ENCODE data around the gene NHLH1.

The NHLH1 gene

DNA sequence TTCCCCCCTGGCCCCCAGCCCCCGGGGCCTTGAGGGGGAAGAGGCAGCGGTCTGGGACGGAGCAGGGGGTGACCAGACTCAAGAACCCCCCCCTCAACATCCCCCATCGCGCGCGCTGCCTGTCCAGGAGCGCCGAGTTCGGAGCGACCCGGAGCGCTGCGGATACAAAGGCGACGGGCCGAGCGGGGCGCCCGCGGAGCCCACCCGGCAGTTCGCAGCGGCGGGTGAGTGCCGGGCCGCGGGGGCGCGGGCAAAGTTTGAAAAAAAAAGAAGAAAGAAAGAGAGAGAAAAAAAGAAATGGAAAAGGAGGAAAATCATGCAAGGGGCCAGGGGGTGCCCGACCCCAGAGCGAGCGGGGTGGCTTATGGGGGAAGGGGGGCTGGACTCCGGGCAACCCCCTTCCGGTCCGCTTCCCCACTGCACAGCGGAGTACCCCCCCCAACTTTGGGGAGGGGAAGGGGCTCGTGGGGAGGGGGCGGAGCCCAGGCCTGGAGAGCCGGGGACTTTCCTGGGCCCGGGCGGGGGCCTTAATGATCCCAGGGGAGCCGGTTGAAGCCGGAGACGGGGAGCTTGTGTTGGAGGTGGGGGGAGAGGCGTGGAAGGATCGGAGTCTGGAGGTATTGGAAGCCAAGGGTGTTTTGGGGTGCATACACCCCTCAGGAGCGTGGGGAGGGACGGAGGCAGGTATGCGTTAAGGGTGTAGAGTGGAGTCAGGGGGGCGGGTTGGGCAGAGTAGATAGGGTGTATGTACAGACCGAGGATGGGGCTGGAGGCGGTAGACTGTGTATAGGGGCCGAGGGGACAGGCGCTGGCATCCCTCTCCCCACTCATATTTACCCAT is 34.0 kb downstream of the NHLH1 start:
- DNase-seq (ENCODE audit: low read depth) = no peak
- H3K4me3 ChIP-seq (ENCODE audit: low read depth, low read length) = no peak overlapping the region
- TF ChIP-seq, protein P1, sequence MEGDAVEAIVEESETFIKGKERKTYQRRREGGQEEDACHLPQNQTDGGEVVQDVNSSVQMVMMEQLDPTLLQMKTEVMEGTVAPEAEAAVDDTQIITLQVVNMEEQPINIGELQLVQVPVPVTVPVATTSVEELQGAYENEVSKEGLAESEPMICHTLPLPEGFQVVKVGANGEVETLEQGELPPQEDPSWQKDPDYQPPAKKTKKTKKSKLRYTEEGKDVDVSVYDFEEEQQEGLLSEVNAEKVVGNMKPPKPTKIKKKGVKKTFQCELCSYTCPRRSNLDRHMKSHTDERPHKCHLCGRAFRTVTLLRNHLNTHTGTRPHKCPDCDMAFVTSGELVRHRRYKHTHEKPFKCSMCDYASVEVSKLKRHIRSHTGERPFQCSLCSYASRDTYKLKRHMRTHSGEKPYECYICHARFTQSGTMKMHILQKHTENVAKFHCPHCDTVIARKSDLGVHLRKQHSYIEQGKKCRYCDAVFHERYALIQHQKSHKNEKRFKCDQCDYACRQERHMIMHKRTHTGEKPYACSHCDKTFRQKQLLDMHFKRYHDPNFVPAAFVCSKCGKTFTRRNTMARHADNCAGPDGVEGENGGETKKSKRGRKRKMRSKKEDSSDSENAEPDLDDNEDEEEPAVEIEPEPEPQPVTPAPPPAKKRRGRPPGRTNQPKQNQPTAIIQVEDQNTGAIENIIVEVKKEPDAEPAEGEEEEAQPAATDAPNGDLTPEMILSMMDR (IDR thresholded peaks at IDR 0.05; ENCODE audit: low read depth, low read length) = no peak
- TF ChIP-seq, protein P2, sequence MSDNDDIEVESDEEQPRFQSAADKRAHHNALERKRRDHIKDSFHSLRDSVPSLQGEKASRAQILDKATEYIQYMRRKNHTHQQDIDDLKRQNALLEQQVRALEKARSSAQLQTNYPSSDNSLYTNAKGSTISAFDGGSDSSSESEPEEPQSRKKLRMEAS (IDR thresholded peaks at IDR 0.05; ENCODE audit: low read depth, low read length) = no peak
- TF ChIP-seq MYC (IDR thresholded peaks at IDR 0.05; ENCODE audit: low read depth, low read length) (no peak), POLR2A (IDR thresholded peaks at IDR 0.05; ENCODE audit: extremely low read depth, insufficient read length) (no peak)

DNA sequence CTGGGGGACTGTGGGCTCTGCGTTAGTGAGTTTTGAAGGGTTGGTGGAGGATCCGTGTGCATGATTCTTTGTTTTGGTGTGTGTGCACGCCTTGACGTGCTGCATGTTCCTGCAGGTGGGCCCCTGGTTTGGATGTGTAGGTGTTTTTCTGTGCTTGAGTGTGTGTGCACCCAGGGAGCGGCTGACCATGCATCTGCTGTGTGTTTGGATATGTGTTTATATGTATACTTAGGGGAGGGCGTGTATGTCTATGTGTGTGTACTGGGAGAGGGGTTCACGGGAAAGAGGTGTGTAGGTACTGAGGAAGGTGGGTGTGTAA is 34.6 kb downstream of the NHLH1 start:
- TF ChIP-seq MYC (IDR thresholded peaks at IDR 0.05; ENCODE audit: low read depth, low read length) (no peak), POLR2A (IDR thresholded peaks at IDR 0.05; ENCODE audit: extremely low read depth, insufficient read length) (no peak)
- TF ChIP-seq, protein P2 (IDR thresholded peaks at IDR 0.05; ENCODE audit: low read depth, low read length) = no peak
- TF ChIP-seq, protein P1 (IDR thresholded peaks at IDR 0.05; ENCODE audit: low read depth, low read length) = no peak
- DNase-seq (ENCODE audit: low read depth) = no peak
- no peak overlapping the region for H3K4me3 ChIP-seq (ENCODE audit: low read depth, low read length)

DNA sequence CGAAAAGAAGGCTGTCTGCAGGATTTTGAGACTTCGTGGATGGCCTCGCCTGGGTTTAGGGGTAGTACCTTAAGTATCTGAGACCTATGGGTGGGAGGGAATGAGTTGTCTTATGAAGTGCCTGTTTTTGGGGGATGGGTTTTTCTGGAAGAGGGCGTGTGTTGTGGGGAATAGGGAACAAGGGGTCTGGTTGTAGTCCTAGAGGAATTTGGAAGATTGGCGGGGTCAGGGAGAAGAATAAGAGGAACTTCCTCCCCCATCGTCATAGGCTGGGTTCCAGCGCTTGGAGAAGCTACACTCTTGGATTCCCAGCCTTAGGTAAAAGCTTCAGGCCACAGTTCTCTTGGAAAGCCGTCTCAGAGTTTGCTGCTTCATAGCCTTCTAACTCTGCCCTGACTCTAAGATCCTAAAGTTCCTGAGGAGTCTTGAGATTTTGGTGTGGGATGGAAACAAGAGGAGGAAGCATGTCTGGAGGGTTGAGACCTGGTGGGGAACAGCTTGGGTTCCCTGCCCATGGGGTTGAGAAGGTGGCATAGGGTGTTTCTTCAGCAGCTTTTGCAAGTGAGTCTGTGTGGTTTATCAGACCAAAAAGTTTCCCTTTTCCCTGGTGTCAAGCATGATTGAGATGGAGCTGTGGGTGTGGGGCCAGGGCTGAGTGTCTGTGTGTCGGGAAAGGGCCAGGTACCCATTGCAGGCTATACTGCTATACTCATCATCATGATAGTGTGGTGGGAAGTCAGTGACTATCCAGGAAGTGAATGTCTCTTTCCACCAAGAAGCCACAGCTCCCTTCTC is 35.3 kb downstream of the NHLH1 start:
- H3K4me3 ChIP-seq (ENCODE audit: low read depth, low read length) = no peak overlapping the region
- no peak for DNase-seq (ENCODE audit: low read depth)
- TF ChIP-seq POLR2A (IDR thresholded peaks at IDR 0.05; ENCODE audit: extremely low read depth, insufficient read length) (no peak), MYC (IDR thresholded peaks at IDR 0.05; ENCODE audit: low read depth, low read length) (no peak)
- TF ChIP-seq, protein P2 (IDR thresholded peaks at IDR 0.05; ENCODE audit: low read depth, low read length) = no peak
- TF ChIP-seq, protein P1 (IDR thresholded peaks at IDR 0.05; ENCODE audit: low read depth, low read length) = no peak

DNA sequence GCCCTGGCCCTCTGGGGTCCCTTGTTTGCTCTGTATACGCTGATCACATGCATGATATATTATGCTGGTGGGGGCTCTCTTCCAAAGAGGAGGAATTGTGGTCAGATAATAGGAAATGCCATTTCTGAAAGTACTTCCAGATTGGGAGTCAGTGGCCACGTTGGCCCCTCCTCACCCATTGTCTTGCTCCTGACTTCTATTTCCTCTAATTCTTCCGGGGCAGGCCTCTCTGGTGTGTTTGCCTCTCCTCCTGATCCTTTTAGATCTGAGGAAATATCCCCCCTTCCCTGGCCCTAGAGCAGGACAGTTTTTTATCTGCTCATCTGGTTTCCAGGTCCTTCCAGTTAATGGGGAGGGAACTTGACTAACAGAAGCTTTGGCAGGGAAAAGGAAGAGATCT is 36.4 kb downstream of the NHLH1 start:
- no peak overlapping the region for H3K4me3 ChIP-seq (ENCODE audit: low read depth, low read length)
- DNase-seq (ENCODE audit: low read depth) = no peak
- no peak for TF ChIP-seq MYC (IDR thresholded peaks at IDR 0.05; ENCODE audit: low read depth, low read length)
- TF ChIP-seq POLR2A (IDR thresholded peaks at IDR 0.05; ENCODE audit: extremely low read depth, insufficient read length) = no peak
- TF ChIP-seq, protein P2 (IDR thresholded peaks at IDR 0.05; ENCODE audit: low read depth, low read length) = no peak
- TF ChIP-seq, protein P1 (IDR thresholded peaks at IDR 0.05; ENCODE audit: low read depth, low read length) = no peak

DNA sequence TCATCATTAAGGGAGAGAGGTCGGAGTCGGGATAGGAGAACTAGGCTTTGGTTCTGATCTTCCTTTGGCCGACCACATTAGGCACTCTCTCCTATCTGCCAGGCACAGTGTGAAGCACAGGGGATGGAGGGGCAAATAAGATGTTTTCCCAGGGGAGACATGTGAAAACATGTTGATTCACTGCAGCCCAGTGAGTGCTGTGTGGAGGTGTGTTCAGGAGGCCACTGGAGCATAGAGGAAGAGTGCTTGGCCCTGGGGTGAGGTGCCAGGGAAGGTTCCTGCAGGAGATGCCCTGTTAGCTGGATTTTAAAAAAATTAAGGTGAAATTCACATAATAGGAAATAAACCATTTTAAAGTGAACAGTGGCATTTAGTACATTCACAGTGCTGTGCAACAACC is 37.2 kb downstream of the NHLH1 start:
- no peak overlapping the region for H3K4me3 ChIP-seq (ENCODE audit: low read depth, low read length)
- TF ChIP-seq, protein P2 (IDR thresholded peaks at IDR 0.05; ENCODE audit: low read depth, low read length) = no peak
- TF ChIP-seq POLR2A (IDR thresholded peaks at IDR 0.05; ENCODE audit: extremely low read depth, insufficient read length) = no peak
- TF ChIP-seq, protein P1 (IDR thresholded peaks at IDR 0.05; ENCODE audit: low read depth, low read length) = no peak
- no peak for TF ChIP-seq MYC (IDR thresholded peaks at IDR 0.05; ENCODE audit: low read depth, low read length)
- DNase-seq (ENCODE audit: low read depth) = no peak
